GM18505 (cell line): ENCODE data around the gene MAP1LC3C.

Experiments used
- ATAC-seq: cut with Tn5 transposase; IDR thresholded peaks from one replicate; pipeline ENCODE4 v1.9.1; 2021; ENCODE audit not compliant: unreplicated experiment
- POLR2A ChIP-seq: IDR thresholded peaks from 4 replicates; pipeline ENCODE4 v1.6.1; 2011; ENCODE audit warnings: borderline replicate concordance; ENCODE audit not compliant: insufficient read depth, insufficient read length; ENCODE audit errors: extremely low read depth

Gene MAP1LC3C

GRCh38 chr1:241972703-241973369 lies 26.1 kb downstream of the MAP1LC3C start:
- no peak for ATAC-seq
- TF ChIP-seq POLR2A = no peak

GRCh38 chr1:241968611-241969010 lies 30.3 kb downstream of the MAP1LC3C start:
- no peak for ATAC-seq
- no peak for TF ChIP-seq POLR2A

GRCh38 chr1:241964550-241965282 lies 34.2 kb downstream of the MAP1LC3C start:
- no peak for TF ChIP-seq POLR2A

GRCh38 chr1:241963722-241964121 lies 35.2 kb downstream of the MAP1LC3C start:
- TF ChIP-seq POLR2A = no peak
- no peak for ATAC-seq

More at GRCh38 chr1:241964550-241965282, 34.2 kb downstream of the MAP1LC3C start:
- no peak for ATAC-seq

GRCh38 chr1:241962153-241962552 lies 36.7 kb downstream of the MAP1LC3C start:
- TF ChIP-seq POLR2A = no peak
- no peak for ATAC-seq

- ATAC-seq = no peak
- TF ChIP-seq POLR2A = no peak
Measured at GRCh38 chr1:241957692-241958494, 41.0 kb downstream of the MAP1LC3C start, which contains the start of gene BECN2. BECN2 (plus strand) TSS chr1:241957767; CDS start chr1:241957767, 0 bp downstream.

GRCh38 chr1:241950390-241950789 lies 48.5 kb downstream of the MAP1LC3C start:
- ATAC-seq = no peak
- no peak for TF ChIP-seq POLR2A

GRCh38 chr1:241947354-241947753 lies 51.5 kb downstream of the MAP1LC3C start:
- no peak for TF ChIP-seq POLR2A
- no peak for ATAC-seq
